Epithelial cell of esophagus (primary cell): Measurements from ENCODE around the gene ESPN.

Source experiments
- DNase-seq: peaks from one replicate; pipeline ENCODE4 v3.0.0; 2010; ENCODE audit warnings: low read depth
- H3K4me3 ChIP-seq: 2 replicates; pipeline ENCODE4 v1.5.1; 2011; ENCODE audit warnings: mild to moderate bottlenecking, low read length, control low read depth
- CTCF ChIP-seq: IDR thresholded peaks from 2 replicates; pipeline ENCODE4 v1.5.1; 2011; ENCODE audit warnings: low read depth, mild to moderate bottlenecking, low read length, control low read depth, inconsistent platforms; ENCODE audit not compliant: insufficient read depth; ENCODE audit errors: missing control alignments

ESPN gene

GRCh38 chr1:6463120-6463412 is 38.5 kb downstream of the ESPN start:
- no peak for DNase-seq
- no peak for TF ChIP-seq CTCF
- H3K4me3 ChIP-seq: no peak overlapping the region

GRCh38 chr1:6464514-6464836 is 39.9 kb downstream of the ESPN start:
- no peak overlapping the region for H3K4me3 ChIP-seq
- DNase-seq: peak; percentile 23
- no peak for TF ChIP-seq CTCF

- TF ChIP-seq CTCF: no peak
- H3K4me3 ChIP-seq: no peak overlapping the region
These were observed 40.3 kb downstream of the ESPN start for GRCh38 chr1:6464915-6465314.

GRCh38 chr1:6465461-6466005 is 41.0 kb downstream of the ESPN start:
- no peak for DNase-seq
- TF ChIP-seq CTCF: no peak

More at GRCh38 chr1:6464915-6465314, 40.3 kb downstream of the ESPN start:
- no peak for DNase-seq

GRCh38 chr1:6466023-6466422 is 41.4 kb downstream of the ESPN start, which contains the start of gene TNFRSF25:
Gene TNFRSF25 (minus strand): TSS chr1:6466173. CDS start chr1:6466107, 66 bp downstream.
- TF ChIP-seq CTCF: no peak
- no peak within 1 kb of the TSS for H3K4me3 ChIP-seq
- DNase-seq: no peak

More at GRCh38 chr1:6465461-6466005, 41.0 kb downstream of the ESPN start:
- H3K4me3 ChIP-seq: no peak overlapping the region

- H3K4me3 ChIP-seq: no peak overlapping the region
- no peak for DNase-seq
- TF ChIP-seq CTCF: no peak
These were observed 42.2 kb downstream of the ESPN start for GRCh38 chr1:6466751-6467150.

- no peak for TF ChIP-seq CTCF
- H3K4me3 ChIP-seq: no peak overlapping the region
- DNase-seq: no peak
These were observed 42.6 kb downstream of the ESPN start for GRCh38 chr1:6467224-6467623.
